ENCODE measurements around the gene FCAR.
"Not testable (repeated sequence)": the region's sequence is repeated elsewhere in the genome, so short reads cannot be mapped to it uniquely, and the experiment has no call there.

FCAR gene

DNA sequence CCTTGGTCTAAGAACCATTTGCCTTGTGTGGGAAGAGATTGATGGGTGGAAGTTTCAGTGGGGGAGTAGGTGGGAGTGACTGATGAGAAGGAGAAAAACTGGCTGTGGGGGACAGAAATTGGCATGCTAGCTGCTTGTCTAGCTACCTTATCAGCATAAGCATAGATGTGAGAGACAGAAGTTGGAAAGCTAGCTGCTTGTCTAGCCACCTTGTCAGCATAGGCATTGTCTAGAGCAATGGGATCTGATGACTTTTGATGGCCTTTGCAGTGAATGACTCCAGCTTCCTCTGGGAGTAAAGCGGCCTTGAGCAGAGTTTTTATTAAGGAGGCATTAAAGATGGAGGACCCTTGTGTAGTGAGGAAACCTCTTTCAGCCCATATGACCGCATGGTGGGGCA lies 22.0 kb downstream of the FCAR start:
- no peak for DNase-seq

DNA sequence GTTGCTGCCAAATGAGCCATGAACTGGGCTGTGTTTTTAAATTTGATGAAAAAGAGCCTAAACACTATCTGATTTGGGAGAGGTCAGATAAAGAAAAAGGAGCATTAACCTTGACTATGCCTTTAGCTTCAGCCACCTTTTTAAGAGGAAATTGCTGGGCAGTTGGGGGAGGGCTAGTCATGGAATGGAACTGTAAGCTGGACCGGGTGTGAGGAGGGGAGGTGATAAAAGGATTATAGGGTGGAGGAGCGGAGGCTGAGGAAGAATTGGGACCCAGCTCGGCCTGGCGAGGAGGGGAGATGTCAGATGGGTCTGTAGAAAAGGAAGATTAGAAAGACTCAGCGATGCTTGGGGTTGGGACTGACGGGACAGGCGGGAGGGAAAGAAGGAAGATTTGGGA lies 24.6 kb downstream of the FCAR start:
- DNase-seq: not testable (repeated sequence)

DNA sequence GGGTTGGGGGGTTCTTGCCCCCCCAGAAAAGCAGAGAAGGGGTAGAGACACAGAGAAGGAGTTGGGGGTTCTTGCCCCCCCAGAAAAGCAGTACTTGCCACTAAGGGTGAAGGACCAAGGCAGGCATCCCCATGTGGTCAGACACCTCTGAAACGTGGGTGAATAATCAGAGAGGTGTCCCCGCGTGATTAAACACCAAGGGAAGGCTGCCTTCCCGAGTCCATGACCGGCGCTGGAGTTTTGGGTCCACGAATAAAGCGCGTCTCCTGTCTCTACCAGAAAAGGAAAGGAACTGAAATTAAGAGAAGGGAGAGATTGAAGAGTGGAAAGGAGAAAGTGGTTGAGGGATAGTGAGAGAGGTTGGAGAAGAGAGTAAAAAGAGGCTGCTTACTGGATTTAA lies 25.6 kb downstream of the FCAR start:
- not testable (repeated sequence) for DNase-seq

DNA sequence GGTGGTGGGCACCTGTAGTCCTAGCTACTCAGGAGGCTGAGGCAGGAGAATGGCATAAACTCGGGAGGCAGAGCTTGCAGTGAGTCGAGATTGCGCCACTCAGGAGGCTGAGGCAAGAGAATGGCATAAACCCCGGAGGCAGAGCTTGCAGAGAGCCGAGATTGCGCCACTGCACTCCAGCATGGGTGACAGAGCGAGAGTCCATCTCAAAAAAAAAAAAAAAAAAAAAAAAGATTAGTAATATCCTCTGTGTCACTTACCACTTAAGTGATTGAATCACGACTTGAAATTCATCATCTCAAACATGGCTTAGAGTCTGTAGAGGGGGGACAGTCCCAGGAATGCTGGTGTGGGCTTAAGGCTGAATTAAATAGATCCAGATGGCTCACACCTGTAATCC lies 27.1 kb downstream of the FCAR start:
- DNase-seq: peak; percentile 90

DNA sequence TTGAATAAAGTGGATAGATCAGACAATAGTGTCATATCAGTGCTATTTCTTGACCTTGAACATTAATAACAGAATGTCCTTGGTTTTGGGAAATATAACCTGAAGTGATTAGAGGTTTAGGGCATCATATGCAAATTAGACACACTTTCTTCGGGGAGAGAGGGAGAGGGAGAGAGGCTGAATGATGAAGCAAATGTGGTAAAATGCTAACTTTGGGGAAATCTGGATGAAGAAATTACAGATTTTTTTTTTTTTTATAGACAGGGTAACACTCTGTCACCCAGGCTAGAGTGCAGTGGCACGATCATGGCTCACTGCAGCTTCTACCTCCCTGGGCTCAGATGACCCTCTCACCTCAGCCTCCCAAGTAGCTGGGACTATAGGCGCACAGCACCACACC lies 28.0 kb downstream of the FCAR start:
- DNase-seq: peak; percentile 17

DNA sequence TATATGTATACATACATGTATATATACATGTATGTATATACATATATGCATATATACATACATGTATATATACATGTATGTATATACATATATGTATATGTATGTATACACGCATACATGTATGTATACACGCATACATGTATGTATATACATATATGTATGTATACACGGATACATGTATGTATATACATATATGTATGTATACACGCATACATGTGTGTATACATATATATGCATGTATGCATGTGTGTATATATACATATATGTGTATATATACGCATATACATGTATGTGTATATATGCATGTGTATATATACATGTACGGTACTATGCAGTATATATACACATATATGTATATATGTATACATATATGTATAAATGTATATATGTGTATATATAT lies 29.3 kb downstream of the FCAR start:
- no peak for DNase-seq

DNA sequence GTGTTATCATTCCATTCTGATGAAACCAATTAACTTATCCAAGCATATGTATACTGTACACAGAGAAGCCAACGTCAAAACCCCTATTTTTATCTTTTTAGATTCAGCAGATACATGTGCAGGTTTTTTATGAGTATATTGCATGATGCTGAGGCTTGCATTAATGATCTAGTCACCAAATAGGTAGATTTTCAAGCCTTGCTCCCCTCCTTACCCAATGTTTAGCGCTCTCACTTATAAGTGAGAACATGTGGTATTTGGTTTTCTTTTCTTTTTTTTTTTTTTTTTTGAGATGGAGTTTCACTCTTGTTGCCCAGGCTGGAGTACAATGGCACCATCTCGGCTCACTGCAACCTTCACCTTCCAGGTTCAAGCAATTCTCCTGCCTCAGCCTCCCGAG lies 30.2 kb downstream of the FCAR start:
- not testable (repeated sequence) for DNase-seq

DNA sequence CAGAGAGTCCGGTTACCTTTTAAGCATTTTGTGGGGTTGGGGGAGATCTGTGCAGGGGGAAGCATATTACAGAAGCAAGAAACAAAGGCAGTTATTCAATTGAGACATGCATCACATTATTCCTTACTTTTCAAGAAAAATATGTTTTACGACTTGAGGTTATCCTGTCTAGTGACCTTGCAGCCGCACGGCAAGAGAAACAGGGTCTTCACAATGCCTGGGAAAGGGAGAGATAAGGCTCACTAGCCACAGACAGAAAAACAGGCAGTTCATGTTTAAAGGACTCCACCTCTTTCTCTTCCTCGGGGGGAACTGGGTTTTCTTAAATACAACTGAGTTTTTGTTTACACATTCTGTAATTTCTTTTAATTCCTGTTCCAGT lies 31.4 kb downstream of the FCAR start:
- no peak for DNase-seq

DNA sequence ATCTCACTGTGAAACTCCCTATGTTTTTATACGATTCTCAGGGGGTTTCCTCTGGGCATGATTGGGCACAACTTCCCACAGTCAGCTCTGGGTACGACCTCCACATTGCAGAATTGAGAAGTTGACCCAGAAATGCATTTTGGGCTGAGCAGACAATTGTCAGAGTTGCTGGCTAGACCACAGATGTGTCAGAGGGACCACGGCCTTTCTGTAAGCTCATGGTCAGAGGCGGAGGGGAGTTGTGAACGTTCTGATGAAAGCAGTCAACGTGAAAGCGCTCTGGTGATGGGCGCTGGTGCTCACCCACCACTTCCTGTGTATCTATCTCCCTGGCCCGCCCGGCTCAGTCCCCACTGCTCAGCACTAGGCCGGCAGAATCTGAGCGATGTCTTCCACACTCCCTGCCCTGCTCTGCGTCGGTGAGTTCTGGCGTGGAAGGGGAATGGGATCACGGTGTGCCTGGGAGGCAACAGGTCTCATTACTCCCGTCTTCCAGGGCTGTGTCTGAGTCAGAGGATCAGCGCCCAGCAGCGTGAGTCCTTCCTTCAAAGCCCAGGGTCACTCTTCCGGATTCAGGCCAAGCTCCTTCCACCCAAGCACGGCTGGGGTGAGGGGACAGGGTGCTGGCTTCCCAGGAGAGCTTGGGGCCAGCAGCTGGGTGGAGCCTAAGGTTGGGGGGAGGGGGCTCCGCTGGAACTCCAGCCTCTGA lies 31.9 kb downstream of the FCAR start, which contains the start of gene NCR1:
Gene NCR1, plus strand, starts transcription at position 346 of the 709 bp plus-strand sequence. Its CDS starts 40 bp downstream, at position 386.
- peak; percentile 87 for DNase-seq

DNA sequence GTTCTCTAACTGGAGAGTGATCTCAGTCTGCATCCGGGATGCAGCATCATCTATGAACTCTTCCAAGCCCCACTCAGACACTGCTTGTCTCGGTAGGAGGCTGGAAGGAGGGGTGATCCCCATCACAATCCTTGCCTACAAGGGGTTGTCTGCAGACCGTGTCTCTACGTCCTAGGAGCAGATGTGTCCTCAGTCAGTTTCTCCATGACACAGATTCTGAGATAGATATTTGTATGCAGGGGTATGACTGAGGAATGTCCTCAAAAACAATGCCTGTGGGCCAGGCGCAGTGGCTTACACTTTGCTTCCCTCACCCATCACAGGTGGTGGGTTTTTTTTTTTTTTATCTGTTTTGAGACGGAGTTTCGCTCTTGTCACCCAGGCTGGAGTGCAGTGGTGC lies 32.8 kb downstream of the FCAR start:
- DNase-seq: no peak

DNA sequence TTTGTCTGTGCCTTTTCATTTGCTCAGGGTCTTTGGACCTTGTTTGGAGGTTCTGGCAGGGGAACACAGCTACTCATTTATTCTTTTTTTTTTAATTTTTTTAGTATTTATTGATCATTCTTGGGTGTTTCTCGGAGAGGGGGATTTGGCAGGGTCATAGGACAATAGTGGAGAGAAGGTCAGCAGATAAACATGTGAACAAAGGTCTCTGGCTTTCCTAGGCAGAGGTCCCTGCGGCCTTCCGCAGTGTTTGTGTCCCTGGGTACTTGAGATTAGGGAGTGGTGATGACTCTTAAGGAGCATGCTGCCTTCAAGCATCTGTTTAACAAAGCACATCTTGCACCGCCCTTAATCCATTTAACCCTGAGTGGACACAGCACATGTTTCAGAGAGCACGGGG lies 33.9 kb downstream of the FCAR start:
- DNase-seq: not testable (repeated sequence)

DNA sequence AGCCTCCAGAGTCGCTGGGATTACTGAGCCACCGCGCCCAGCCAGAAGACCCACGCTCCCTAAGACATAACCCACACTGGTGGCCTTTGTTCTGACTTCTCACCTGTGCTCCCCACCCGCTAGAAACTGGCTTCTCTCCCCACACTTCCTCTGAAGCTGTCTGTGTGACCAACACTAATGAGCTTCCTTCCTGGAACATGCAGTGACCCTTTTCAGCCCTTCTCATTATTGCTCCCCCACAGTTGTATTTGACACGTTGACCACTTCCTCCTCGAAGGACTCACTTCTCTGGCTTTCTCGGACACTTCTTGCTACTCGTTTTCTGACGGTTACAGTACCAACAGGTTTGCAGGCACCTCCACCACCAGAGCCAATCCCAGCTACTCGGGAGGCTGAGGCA lies 42.8 kb downstream of the FCAR start:
- DNase-seq: peak; percentile 51

DNA sequence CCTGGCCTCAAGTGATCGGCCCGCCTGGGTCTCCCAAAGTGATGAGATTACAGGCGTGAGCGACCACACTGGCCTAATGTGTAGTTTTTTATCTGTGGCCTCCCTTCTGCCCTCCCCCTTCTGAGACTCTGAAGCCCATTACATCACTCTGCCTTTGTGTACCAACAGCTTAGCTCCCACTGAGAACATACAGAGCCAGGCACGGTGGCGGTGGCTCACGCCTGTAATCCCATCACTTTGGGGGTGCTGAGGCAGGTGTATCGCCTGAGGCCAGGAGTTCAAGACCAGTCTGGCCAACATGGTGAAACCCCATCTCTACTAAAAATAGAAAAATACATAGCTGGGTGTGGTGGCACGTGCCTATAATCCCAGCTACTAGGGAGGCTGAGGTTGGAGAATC lies 44.5 kb downstream of the FCAR start:
- DNase-seq: no peak

DNA sequence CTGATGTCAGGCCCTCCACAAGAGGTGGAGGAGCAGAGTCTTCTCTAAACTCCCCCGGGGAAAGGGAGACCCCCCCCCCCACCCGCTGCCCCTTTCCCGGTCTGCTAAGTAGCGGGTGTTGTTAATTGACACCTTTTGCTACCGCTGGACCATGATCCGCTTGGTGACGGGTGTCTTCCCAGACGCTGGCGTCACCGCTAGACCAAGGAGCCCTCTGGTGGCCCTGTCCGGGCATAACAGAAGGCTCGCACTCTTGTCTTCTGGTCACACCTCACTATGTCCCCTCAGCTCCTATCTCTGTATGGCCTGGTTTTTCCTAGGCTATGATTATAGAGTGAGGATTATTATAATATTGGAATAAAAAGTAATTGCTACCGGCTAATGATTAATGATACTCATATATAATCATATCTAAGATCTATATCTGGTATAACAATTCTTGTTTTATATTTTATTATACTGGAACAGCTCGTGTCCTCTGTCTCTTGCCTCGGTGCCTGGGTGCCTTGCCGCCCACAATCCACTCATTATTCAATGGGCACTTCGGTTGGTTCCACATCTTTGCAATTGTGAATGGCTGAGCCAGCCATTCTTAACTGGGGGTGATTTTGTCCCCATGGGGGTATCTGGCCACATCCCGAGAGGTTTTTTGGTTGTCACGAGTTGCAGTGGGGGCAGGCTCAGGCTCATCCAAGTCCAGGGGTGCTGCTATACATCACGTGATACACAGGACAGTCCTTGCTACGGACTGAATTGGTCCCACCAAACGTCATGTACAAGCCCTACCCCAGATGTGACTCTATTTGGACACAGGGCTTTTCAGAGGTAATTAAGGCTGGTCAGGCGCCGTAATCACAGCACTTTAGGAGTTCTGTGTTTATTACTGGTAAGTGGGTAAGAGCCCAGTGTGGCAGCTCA lies 45.9 kb downstream of the FCAR start:
- peak; percentile 37 for DNase-seq

DNA sequence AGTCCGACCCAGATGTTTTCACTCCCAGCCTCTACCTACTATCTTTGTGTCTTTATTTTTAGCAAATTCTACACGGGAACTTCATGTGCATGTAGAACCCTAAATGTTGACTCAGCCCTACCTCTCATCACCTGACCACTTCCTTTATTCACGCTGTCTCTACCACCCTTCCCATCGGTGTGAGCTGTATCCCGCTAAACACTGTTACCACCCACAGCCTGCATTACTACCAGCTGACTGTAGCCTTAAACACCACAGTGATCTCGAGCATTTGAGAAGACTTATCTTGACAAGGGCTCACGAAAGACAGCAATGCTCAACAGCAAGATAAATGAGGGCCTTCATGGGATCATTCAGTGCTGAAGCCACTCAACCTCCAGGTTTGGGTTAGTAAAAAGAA lies 47.0 kb downstream of the FCAR start:
- DNase-seq: no peak

DNA sequence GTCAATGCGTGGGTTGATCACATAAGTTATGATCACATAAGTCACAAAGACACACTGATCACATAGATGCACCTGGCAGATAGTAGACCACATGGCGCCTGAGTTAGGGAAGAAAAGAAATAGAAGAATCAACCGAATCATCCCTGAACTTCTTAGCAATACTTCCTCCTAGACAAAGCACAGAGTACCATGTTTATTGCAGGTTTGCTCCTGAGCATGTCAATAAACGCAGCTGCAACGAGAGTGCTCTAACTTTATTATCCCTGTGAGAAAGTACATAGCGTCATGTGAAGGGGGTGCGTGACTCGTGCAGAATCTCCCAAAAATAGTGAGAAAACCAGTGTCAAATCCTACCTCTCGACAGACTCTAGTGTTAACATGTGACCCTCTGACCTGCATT lies 49.2 kb downstream of the FCAR start:
- DNase-seq: no peak

DNA sequence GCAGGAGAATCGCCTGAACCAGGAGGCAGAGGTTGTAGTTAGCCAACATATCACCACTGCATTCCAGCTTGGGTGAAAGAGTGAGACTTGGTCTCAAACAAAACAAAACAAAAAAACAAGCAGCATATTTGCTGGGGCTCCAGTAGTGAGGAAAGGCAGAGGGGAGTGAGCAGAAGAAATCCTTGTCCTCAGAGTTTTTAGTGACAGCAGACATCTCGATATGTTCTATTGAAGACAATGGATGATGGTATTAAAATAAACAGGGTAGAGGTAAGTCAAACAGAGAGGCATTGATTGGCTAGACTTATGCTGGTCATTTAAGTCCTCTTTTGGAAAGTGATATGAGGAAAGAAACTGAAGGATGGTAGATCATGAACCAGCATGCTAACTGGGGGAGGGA lies 54.3 kb downstream of the FCAR start:
- DNase-seq: no peak

DNA sequence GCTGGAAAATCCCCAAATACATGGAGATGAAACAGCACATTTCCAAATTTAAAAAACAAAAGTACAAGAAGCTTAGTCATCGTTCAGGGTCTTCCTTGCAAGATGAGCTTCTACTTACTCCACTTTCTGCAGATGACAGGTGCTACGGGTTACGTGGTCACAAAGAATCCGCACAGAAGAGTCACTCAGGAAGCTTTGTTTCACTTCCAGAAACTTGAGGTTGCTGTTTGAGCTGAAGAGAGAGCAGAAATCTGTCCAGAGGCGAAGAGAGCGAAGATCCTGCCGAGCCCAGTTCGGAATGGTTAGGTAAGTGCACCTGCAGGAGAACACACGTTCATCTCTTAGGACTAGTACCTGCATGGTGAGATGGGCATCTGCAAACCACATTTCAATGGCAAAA lies 63.9 kb downstream of the FCAR start:
- DNase-seq: peak; percentile 11

DNA sequence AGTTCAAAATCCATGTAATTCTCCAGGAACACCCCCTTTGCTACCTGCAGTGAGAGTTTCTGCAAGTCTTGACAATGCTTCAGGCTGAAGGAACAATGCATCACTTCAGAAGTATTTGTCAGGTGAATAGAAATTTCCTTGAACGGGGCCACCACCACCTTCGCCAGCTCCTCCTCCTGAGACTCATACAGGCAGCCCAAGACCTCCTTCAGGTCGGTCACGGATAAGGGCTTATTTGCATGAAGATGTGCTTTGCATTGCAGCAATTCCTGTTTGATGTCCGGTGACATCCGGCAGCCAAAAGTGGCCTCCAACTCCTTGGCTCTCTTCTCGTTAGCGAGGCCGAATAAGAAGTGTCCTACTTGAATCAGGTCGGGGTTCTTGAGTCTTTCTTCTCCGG lies 64.9 kb downstream of the FCAR start:
- no peak for DNase-seq

DNA sequence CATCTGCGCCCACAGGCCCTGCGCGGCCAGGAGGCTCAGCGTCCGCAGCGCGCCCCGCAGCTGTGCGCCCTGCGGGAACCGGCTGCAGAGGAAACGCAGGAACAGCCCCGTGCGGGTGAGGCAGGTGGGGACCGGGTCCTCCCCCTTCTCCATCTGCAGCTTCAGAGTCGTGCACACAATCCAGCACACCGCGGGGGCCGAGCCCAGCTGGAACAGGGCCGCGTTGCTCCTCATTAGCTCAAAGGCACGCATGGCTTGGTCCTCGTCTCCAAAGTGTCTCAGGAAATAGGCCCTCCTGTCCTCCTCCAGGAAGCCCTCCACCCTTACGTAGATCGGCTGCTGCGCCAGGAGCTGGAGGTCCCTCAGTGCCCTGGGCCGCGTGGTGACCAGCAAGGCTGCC lies 65.5 kb downstream of the FCAR start:
- DNase-seq: not testable (repeated sequence)
